GM18867 (cell line): Measurements from ENCODE around the gene GAK.

Experiments
- ATAC-seq: cut with Tn5 transposase; IDR thresholded peaks from one replicate; pipeline ENCODE4 v1.9.1; 2021; ENCODE audit warnings: mild to moderate bottlenecking, moderate library complexity; ENCODE audit not compliant: unreplicated experiment

Gene GAK

DNA sequence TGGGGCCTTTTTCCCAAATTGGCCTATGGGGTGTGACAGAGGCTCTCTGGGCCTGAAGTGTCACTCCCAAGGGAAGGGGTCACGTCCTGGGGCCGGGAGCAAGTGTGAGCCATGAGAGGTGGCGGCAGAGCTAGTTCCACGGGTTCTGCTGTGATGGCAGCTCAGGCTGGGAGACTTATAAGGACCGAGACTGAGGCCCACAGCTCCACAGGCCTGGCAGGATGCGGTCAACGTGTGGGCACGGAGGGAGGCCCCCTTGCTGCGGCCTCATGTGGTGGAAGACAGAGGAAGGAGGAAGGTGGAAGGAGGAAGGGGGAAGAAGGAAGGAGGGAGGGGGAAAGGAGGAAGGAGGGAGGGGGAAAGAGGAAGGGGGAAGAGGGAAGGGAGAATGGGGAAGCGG lies 99.0 kb downstream of the GAK start:
- no peak for ATAC-seq

DNA sequence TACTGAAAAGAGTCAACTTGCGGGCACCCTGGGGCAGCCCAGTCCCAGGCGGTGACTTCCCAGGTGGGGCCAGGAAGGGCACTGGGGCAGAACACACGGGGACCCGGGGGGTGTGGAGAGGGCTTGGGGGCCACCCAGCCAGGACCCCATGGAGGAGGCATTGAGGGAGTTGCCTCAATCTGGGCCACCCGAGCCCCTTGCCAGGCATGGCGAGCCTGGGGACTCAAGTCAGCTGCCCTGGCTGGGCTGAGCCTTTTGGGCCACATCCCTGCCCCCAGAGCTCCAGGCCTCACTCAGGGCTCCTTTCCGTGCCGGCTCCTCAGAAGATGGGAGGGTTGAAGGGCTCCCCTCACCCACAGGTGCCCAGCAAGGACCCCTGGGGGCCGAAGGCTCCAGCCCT lies 99.6 kb downstream of the GAK start:
- no peak for ATAC-seq

DNA sequence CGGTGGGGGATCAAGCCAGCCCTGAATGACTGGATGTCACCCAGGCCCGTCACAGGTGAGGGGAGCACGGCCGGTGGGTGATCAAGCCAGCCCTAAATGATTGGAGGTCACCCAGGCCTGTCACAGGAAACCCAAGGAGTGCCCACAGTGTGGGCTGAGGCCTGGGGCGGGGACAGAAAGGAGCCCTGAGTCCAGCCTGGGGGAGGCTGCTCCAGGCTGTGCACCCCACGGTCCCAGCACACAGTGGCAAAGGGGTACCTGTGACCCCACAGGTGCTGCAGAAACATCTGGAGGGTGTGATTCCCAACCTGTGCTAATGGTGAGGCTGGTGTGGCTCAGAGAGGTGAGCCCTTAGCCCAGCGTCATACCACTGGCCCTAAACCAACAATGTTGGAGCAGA lies 100.0 kb downstream of the GAK start:
- no peak for ATAC-seq

DNA sequence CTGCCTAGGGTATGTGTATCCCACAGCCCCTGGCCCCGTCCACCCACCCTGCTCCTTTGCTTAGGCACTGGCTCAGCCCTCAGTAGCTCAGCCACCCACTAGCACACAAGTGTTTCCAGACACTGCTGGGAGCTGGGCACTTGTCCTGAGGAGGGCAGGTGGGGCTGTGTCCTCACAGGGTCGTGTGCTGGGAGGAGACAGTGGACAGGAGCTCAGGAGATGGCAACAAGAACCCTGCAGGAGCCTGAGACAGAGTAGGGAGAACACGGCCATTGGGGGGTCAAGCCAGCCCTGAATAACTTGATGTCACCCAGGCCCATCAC lies 100.7 kb downstream of the GAK start:
- no peak for ATAC-seq

DNA sequence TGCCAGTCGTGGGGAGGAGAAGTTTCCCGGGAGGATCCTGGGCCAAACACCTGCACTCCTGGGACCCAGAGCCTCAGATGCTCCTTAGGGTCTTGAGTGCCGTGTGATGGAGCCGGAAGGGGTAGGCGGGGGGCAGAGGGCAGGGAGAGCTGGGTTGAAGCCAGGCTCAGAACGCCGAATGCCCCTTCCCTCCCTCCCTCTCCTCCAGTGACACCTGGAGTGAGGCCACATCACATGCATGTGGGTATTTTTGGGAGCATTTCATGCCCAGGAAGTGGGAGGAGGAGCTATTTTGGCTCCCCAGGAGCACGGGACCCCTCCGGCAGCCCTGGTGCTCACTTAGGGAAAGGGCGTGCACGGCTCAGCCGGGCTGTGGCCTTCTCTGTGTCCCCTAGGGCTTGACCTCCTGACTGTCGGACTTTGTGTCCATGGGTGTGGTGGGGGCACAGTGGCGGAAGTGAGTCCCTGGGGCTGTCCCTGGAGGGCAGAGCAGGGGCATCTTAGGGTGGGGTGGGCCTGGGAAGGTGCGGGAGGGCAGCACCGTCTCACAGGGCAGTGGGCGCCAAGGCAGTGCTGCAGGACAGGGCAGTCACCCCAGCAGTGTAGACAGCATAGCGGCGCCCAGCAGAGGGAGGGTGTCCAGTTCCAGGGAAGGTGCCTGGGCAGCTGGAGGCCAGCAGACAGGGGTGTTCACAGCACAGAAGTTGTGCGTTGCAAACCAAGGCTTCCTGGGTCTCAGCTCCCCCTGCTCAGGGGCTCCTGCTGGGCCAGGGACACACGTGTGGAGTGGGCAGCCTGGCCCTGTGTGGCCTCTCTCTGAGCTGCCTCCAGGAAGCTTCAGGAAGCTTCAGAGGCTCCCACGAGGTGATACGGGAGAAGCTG lies 101.3 kb downstream of the GAK start:
- ATAC-seq: no peak

DNA sequence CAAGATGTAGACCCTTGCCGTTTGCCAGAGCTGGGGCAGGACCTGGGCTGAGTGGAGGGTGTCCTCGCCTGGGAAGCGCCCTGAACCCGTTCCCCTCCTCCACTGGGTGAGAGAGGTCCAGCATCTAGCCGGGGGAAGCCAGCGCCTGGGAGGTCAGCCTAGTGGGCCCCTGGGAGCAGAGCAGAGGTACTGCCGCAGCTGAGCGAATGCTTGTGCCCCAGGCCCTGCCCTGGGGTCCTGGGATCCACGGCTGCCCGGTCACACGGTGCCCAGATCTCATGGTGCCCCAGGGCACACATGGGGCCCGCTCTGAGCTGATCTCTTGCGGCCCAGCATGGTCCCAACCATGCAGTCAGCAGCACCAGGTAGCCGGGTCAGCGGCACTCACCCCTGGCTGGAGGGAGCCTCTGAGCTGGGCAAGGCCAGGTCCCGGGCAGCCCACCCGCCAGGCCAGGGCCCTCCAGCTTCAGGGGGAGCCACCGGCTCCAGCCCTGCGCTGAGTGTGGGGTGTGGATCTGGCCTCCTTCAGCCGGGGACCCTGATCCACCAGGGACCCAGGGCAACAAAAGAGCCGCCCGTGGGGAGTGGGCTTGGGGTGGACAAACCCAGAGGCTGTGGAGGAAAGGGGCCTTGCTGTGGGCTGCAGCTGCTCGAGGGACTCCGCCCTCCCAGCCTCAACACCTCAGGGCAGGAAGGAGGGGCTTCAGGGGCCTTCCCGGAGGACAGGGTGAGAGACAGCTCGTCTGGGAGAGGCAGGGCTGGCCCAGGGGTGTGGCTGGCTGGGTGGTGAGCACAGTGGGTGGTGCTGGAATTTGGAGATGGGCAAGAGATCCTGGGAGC lies 102.1 kb downstream of the GAK start:
- ATAC-seq: no peak

DNA sequence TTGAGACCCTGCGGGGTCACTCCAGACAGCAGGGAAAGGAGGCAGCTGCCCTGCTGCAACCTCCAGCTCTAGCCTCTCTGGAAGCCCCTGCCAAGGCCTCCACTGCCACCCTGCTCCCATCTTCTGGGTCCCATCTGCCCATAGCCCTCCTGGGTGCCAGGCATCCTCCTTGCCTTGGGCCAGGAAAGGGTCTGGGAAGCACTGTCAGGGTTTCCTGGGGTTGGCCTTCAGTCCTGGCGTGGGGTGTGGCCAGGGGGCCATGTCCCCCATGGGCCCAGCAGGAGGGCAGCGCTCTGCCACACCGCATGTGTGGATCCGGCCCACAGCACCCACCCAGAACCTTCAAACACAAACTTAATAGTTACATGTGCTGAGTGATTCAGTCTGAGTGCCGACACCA lies 102.8 kb downstream of the GAK start:
- no peak for ATAC-seq

DNA sequence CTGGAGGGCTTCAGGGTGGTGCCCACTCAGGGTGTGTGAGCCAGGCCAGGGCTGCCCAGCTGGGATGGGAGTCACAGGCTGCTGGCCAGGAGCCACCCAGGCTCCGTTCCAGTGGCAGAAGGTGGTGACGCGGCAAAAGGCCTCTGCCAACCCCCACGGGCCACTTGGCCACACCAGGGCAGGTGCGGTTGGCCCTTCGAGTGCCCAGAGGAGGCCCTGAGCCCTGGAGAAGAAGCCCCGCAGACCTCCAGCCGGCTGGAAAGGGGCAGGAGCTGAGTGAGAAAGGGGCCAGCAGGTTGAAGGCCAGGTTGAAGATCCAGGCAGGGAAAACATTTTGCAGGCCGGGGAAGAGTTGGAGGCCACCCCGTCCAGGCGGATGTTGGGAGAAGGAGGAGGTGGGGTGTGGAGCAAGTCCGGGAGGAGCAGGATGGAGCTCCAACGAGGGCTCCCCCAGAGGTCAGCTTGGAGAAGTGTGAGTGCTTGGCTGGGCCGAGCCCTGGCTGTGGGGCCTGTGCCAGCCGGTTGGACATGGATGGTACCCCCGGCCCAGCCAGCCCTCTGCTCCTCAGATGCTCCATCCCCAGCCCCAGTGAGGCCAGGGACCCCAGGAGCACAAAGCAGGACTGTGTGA lies 103.4 kb downstream of the GAK start:
- no peak for ATAC-seq

DNA sequence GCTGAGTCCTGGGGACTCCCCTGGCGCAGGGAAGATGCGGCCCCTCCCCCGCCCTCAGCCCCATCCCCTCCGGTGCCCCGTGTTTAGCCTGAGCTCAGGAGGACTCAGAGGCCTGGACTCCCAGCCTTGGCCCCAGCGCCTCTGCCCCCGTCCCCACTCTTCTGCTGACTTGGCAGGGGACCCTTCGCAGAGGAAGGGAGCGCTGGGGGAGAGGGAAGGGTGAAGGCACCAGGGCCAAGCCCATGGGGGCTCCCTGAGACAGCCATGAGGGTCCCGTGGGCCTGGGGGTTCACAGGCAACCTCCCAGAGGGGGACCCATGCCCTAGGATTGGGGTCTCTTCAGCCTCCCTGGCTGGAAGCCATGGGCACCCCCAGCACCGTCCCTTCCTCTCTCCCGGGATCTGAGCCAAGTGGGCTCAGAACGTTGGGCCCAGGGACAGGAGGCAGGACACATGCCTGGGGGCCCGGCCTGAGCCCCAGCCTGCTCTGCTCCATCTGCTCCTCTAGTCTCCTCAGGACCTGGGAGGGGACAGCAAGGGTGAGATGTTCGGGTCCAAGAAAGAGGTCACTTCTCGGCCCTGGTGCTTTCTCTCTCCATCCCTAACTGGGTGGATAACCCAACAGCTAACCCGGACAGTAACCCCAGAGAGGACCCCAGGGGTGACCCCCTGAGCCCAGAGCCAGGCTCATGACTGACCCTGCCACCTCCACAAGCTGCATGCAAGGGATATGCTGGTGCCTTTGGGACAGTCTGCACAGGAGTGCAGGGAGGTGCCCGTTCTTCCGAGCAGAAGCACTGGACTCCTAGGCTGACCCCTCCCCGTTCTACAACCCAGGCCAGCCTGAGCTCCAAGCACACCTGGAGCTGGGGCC lies 104.7 kb downstream of the GAK start:
- no peak for ATAC-seq

DNA sequence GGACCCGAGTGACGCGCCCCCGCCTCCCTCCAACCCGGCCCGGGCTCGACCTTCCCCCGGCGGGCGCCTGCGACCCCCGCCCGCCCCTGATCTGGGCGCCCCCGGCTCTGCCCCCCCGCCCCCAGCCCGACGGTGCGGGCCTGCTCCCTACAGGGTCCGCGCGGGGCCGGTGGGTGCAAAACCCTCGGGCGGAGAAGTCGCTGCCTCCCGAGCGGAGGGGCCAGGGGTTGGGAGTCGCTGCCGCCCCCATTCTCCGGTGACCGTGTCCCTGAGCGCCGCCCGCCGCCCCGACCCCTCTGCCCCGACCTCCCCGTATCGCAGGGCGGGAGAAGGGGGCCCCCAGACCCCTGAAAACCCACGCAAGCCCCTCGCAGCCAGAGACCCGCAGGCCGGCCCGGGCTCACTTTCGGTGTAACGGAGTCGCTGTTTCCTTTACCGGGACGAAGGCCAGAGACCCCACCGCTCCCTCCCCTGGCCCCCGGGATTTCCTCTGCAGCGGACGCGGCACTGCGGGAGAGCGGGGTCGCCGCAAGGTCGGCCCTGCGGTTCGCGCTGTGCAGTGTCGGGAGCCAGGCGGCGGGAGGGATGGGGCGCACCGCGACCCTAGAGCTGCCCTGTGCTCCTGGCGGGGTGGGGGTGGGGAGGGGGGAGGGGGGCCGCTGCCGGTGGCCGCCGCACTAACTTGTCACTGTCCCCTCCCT lies 105.5 kb downstream of the GAK start:
- no peak for ATAC-seq

DNA sequence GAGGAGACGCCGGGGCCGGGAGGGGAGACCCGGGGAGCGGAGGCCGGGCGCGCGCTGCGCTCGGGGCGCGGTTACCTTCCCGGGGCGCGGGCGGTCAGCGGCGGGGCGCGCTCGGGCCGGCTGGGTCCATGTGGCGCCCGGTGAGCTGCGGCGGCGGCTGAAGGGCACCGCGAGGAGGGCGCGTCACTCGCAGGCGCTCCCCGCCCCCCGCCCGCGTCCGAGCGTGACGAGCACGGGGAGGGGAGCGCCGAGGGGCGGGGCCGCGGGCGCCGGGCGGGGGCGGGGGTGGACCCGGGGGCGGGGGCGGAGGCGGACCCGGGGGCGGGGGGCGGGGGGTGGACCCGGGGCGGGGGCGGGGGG lies 106.2 kb downstream of the GAK start, which contains the start of gene CPLX1:
TSS of gene CPLX1 (minus strand) at position 159 of the 360 bp plus-strand sequence. CDS start 1,607 bp downstream, outside the sequence.
- no peak for ATAC-seq

DNA sequence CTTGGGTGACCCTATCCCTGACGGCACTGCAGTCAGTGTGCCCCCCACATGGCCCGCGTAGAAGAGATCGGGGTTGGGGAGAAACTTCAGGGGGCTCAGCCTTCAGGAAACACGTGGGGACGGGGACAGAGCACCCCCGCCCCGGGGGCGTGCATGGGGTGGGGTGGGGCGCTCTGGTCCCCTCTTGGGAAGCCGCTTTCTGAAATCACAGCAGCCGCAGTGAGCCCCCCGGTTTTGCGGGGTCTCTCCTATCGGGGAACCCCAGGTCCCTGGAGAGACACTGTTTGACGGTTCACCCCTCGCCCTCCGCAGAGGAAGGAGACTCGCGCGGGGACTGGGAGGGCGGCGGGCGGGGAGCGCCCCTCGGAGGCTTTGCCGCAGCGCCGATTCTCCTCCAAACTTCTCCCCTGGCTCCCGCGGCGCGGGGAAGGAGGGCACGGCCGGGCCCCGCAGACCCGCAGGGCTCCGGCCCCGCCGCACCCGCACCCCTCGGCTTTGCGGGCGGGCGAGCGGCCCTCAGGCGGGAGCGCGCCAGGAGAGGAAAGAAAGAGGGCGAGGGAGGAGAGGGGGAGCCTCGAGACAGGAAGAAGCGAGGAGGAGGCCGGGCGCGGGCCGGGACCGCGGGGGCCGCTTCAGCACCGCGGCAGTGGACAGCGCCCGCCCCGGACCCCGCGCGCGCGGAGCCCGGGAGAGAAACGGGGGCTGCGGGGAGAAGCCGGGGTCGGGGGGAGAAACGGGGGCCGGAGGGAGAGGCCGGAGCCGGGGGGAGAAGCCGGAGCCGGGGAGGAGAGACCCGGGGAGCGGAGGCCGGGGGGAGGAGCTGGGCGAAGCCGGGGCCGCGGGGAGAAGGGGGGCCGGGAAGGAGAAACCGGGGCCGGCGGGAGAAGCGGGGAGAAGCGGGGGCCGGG lies 106.8 kb downstream of the GAK start:
- no peak for ATAC-seq

DNA sequence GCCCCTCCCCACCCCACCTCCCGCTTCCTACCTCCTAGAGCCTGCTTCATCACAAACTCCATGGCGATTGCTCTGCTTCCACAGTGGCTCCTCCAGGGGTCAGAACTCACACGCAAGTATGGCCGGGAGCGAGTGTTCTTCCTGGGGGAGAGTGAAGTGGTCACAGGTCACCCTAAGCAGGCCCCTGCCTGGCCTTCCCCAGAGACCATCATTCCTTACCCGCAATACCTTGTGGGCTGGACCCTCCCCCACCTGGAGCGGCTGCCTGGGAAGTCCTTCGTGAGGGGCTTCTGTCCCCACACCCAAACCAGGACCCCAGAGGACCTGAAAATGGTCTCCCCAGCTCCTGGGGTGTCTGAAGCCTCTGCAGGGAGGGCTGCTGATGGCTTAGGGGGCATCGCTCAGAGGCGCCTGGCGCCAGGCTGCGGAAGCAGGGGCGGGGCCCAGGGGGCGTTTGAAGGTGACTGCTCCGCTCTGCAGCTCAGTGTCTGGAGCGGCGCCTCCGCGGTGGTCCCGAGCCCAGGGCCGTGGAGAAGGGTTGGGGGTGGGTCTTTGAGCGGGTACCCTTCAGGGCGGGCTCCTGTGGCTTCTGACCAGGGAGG lies 107.6 kb downstream of the GAK start:
- ATAC-seq: no peak

DNA sequence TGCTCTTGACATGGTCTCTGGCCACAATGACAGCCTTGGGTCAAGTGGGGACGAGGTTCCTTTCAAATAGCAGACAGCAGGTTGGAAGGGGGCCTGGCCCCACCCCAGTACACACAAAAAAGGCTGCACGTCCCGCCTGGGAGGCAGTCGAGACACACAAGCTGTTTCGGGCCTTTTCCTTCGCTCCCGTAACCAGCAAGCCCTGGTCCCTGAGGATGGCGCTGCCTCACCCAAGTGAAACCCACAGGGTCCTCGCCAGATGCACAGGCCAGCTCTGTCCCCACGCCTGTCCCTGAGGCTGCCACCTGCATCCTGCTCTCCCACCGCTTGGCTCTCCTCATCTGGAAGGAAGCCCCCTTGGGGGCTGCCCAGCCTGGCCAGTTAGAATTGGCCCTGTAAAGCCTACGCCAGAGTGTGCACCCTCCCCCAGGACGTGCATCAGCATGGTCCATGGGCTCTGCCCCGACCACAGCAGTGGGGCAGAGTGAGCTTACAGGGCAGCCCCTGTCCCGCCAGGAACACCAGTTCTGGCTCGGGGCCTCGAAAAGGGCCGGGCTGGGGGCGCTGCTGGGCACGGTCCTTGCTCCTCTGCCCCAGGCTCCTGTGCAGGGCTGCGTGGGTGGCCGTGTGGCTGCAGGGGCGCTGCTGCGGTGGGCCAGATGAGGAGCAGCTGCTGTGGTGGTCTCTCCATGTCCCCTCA lies 108.2 kb downstream of the GAK start:
- no peak for ATAC-seq

DNA sequence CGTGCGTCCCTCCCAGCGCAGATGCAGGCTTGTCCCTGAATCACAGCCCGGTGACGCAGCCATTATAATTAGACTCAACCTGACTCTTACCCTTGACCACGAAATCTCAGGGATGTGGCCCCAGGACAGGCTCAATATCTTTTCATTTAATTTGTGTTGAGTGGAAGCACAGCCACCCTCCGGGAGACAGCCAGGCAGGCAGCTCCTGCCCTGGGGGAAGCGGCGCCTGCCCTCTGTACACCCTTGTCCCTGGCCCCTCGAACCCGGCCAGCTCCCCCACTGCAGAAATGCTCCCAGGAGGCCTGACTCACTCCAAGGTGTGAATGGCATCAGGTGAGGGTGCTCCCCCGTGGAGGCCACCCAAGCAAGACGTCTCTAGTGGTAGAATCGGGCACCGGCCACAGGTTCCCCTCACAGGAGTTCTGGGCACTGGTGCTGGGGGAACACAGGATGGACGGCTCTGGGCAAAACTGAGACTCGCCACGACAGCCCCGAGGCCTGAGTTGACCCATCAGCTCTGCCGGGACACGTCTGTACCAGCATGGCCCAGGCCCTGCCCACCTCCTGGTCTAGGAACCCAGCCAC lies 108.8 kb downstream of the GAK start:
- no peak for ATAC-seq

DNA sequence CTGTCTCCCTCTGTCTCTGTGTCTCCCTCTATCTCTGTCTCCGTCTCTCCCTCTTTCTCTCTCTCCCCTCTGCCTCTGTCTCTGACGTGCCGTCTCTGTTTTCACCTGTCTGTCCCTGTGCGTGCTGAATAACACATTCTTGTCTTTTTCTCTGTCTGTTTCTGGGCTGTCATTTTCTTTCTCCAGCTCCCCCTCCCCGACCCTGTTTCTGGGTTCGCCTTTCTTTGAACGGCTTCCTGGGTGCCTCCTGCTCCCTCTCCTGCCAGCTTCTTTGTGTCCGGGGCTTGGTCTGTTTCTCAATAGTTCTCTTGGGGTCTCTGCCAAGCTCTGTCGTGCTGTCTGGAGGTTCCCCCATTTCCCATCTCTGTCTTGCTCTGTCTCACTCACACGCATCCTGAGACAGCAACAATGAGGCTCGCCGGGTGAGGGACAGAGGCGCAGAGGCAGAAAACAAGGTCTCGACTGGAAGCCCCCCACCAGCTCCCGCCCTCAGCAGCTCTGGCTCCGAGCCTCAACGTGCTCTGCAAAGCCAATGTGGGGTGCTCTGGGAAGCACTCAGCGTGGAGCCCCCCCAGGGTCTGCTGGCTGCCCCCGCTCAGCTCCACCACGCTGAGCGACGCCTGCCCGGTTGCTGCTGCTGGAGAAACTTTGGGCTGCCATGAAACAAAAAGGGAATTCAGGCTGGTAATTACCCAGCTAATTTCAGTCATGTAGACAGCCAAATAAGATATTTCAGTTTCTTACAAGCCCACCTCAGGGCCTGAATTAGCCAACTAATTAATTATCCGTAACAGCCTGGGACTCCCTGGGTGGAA lies 109.5 kb downstream of the GAK start:
- no peak for ATAC-seq

DNA sequence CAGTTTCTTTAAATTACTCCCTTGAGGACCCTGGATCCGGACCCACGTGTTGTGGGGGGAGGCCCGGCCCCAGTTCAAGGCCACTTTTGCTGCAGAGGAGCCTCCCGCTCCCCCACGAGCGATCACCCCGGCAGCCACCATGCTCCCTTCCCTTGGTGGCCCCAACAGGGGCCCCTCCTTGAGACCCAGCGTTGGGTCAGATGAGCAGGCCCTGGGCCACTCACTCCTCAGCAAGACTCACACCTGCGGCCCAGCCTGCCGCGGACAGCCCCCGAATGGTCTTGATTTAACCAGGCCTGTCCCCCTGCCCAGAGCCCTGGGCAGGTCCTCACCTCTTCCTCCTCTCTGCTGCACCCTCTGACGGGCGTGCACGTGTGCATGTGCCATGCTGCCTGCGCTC lies 110.5 kb downstream of the GAK start:
- ATAC-seq: no peak
